HG03280 (cell line): ENCODE data around the gene BLM.
"Not testable (repeated sequence)": the region's sequence is repeated elsewhere in the genome, so short reads cannot be mapped to it uniquely, and the experiment has no call there.

ENCODE experiments used
- ATAC-seq: cut with Tn5 transposase; IDR thresholded peaks from one replicate; pipeline ENCODE4 v1.9.1; 2021; ENCODE audit warnings: mild to moderate bottlenecking, moderate library complexity; ENCODE audit not compliant: unreplicated experiment

BLM gene

GRCh38 chr15:90730290-90730689 lies 13.1 kb downstream of the BLM start:
- no peak for ATAC-seq

- ATAC-seq = no peak
Observed at GRCh38 chr15:90735923-90736322, 18.8 kb downstream of the BLM start.

- ATAC-seq = not testable (repeated sequence)
Observed at GRCh38 chr15:90740545-90740944, 23.4 kb downstream of the BLM start.

GRCh38 chr15:90742087-90742486 lies 24.9 kb downstream of the BLM start:
- ATAC-seq = no peak

- ATAC-seq = no peak
Observed at GRCh38 chr15:90743407-90743806, 26.3 kb downstream of the BLM start.

GRCh38 chr15:90744759-90745402 lies 27.7 kb downstream of the BLM start:
- ATAC-seq = no peak

GRCh38 chr15:90749754-90750153 lies 32.6 kb downstream of the BLM start:
- ATAC-seq = peak; percentile 73

GRCh38 chr15:90750186-90750585 lies 33.0 kb downstream of the BLM start:
- ATAC-seq = peak; percentile 60

- ATAC-seq = no peak
Observed at GRCh38 chr15:90751300-90751825, 34.2 kb downstream of the BLM start.

GRCh38 chr15:90756916-90757315 lies 39.8 kb downstream of the BLM start:
- ATAC-seq = no peak

GRCh38 chr15:90757461-90757860 lies 40.3 kb downstream of the BLM start:
- no peak for ATAC-seq

GRCh38 chr15:90760661-90761232 lies 43.6 kb downstream of the BLM start:
- ATAC-seq = no peak

GRCh38 chr15:90761629-90762028 lies 44.5 kb downstream of the BLM start:
- no peak for ATAC-seq

GRCh38 chr15:90762109-90762508 lies 45.0 kb downstream of the BLM start:
- no peak for ATAC-seq

- no peak for ATAC-seq
Observed at GRCh38 chr15:90763366-90764099, 46.4 kb downstream of the BLM start.

GRCh38 chr15:90765531-90765930 lies 48.4 kb downstream of the BLM start:
- ATAC-seq = no peak

- no peak for ATAC-seq
Observed at GRCh38 chr15:90765966-90766365, 48.8 kb downstream of the BLM start.

GRCh38 chr15:90769375-90769774 lies 52.2 kb downstream of the BLM start:
- no peak for ATAC-seq

GRCh38 chr15:90773485-90773884 lies 56.3 kb downstream of the BLM start:
- no peak for ATAC-seq

GRCh38 chr15:90774731-90775514 lies 57.8 kb downstream of the BLM start:
- ATAC-seq = no peak

GRCh38 chr15:90780916-90781315 lies 63.8 kb downstream of the BLM start:
- no peak for ATAC-seq
